Endothelial cell of umbilical vein (primary cell): ENCODE data around the gene PSTPIP1. TPM values are rescaled to one million over a fixed set of nuclear protein-coding genes. Genes with fewer than 3 reads are reported as not detected.

Source experiments
- BruUV-seq: library from RNA; stranded (reverse); fragments of 400-500 nt; replicated peaks from 2 replicates; lab custom pipeline; 2021; lab: Mats Ljungman, UMichigan
- CTCF ChIA-PET: fragments of 300-600, 350-600 bp; sonication (Branson Sonifier 250); formaldehyde crosslinking; loops from one replicate; lab custom pipeline; 2021; ENCODE audit warnings: antibody characterized with exemption, inconsistent platforms; lab: Charles Lee
- POLR2A ChIA-PET: fragments of 300-600, 350-600 bp; sonication (Branson Sonifier 250); formaldehyde crosslinking; loops from one replicate; lab custom pipeline; 2021; ENCODE audit warnings: antibody characterized with exemption, inconsistent platforms; lab: Charles Lee
- DNase-seq: peaks from one replicate; pipeline ENCODE4 v3.0.0-alpha.2; 2011; ENCODE audit warnings: low read depth, low spot score
- FAIRE-seq: peaks from 2 replicates; lab custom pipeline; 2011; peaks lifted over from hg19 to GRCh38; lab: Jason Lieb, UNC
- H2AFZ ChIP-seq: 2 replicates; pipeline ENCODE4 v1.6.0; 2012; ENCODE audit warnings: low read depth, low read length, control low read depth, inconsistent platforms
- H3K27ac ChIP-seq: 2 replicates; pipeline ENCODE4 v1.5.1; 2011; ENCODE audit warnings: low read depth, mild to moderate bottlenecking, control low read depth, low read length, moderate library complexity; ENCODE audit not compliant: insufficient read depth
- H3K27me3 ChIP-seq, 2 experiments: 2 replicates each; pipeline versions ENCODE4 v1.6.0 to v1.6.1; 2011; ENCODE audit warnings: low read length in 2 of 2, mixed read lengths in 1 of 2; ENCODE audit not compliant: control insufficient read depth in 2 of 2, insufficient read depth in 2 of 2
- H3K36me3 ChIP-seq, 2 experiments: 2 replicates in 1 of 2; 3 replicates in 1 of 2; pipeline ENCODE4 v1.5.1; 2011; ENCODE audit warnings: low read length in 2 of 2, mild to moderate bottlenecking in 1 of 2, moderate library complexity in 1 of 2; ENCODE audit not compliant: control insufficient read depth in 2 of 2, insufficient read depth in 2 of 2; ENCODE audit errors: extremely low read depth in 1 of 2
- H3K4me1 ChIP-seq: 3 replicates; pipeline ENCODE4 v1.5.1; 2011; ENCODE audit warnings: mild to moderate bottlenecking, low read length; ENCODE audit not compliant: control insufficient read depth, insufficient read depth; ENCODE audit errors: extremely low read depth
- H3K4me2 ChIP-seq: 2 replicates; pipeline ENCODE4 v1.6.1; 2011; ENCODE audit warnings: low read length, control low read depth, mixed read lengths; ENCODE audit not compliant: insufficient read depth
- H3K4me3 ChIP-seq, 3 experiments: fragments of 200-600 bp in 1 of 3; sonication (generic), shearing (Covaris generic) in 1 of 3; replicated peaks in 1 of 3; 2 replicates each; pipeline ENCODE4 v1.5.1; 2011 to 2016; ENCODE audit warnings: control low read depth in 3 of 3, low read length in 3 of 3, mild to moderate bottlenecking in 2 of 3, inconsistent platforms in 1 of 3, low read depth in 1 of 3, moderate library complexity in 1 of 3; ENCODE audit not compliant: insufficient read depth in 1 of 3
- H3K79me2 ChIP-seq: 2 replicates; pipeline ENCODE4 v1.6.0; 2012; ENCODE audit warnings: low read length, inconsistent platforms; ENCODE audit not compliant: control insufficient read depth, insufficient read depth
- H3K9ac ChIP-seq: replicated peaks from 2 replicates; pipeline ENCODE3; 2011; ENCODE audit warnings: low read length, control low read depth; ENCODE audit not compliant: insufficient read depth; ENCODE audit errors: extremely low read depth
- H3K9me1 ChIP-seq: replicated peaks from 3 replicates; pipeline ENCODE4 v1.6.0; 2011; ENCODE audit warnings: mild to moderate bottlenecking, low read length; ENCODE audit not compliant: control insufficient read depth, insufficient read depth; ENCODE audit errors: extremely low read depth
- H3K9me3 ChIP-seq: replicated peaks from 2 replicates; pipeline ENCODE4 v1.5.1; 2012; ENCODE audit warnings: low read length, inconsistent platforms; ENCODE audit not compliant: control insufficient read depth, insufficient read depth
- H4K20me1 ChIP-seq: replicated peaks from 2 replicates; pipeline ENCODE3; 2011; ENCODE audit warnings: mild to moderate bottlenecking, low read length; ENCODE audit not compliant: control insufficient read depth, insufficient read depth; ENCODE audit errors: extremely low read depth
- EZH2 ChIP-seq: IDR thresholded peaks from 2 replicates; pipeline ENCODE4 v1.6.1; 2012; ENCODE audit warnings: borderline replicate concordance, low read depth, mild to moderate bottlenecking, moderate library complexity, low read length, inconsistent platforms; ENCODE audit not compliant: severe bottlenecking
- FOS ChIP-seq: IDR thresholded peaks from 2 replicates; pipeline ENCODE4 v1.6.1; 2011; ENCODE audit warnings: mild to moderate bottlenecking, low read length, moderate library complexity, borderline replicate concordance; ENCODE audit not compliant: insufficient read depth
- GATA2 ChIP-seq: IDR thresholded peaks from 2 replicates; pipeline ENCODE4 v1.7.0; 2011; ENCODE audit warnings: low read depth, mild to moderate bottlenecking, moderate library complexity, mixed read lengths, low read length; ENCODE audit not compliant: insufficient read length, insufficient read depth
- JUN ChIP-seq: IDR thresholded peaks from 2 replicates; pipeline ENCODE4 v1.6.1; 2011; ENCODE audit warnings: borderline replicate concordance, low read depth; ENCODE audit not compliant: insufficient read length, insufficient read depth
- MAX ChIP-seq: IDR thresholded peaks from 2 replicates; pipeline ENCODE4 v1.6.1; 2011; ENCODE audit not compliant: insufficient read depth, insufficient read length
- MYC ChIP-seq: IDR thresholded peaks from one replicate; pipeline ENCODE4 v1.6.1; 2011; ENCODE audit warnings: mild to moderate bottlenecking, low read depth, low read length
- POLR2A ChIP-seq: IDR thresholded peaks from 2 replicates; pipeline ENCODE4 v1.6.1; 2012; ENCODE audit warnings: low read depth, mild to moderate bottlenecking, control low read depth, low read length
- POLR2AphosphoS5 ChIP-seq: IDR thresholded peaks from 2 replicates; pipeline ENCODE4 v1.6.1; 2012; ENCODE audit warnings: low read depth, mild to moderate bottlenecking, control low read depth, low read length, moderate library complexity; ENCODE audit not compliant: insufficient read depth
- dilution Hi-C: fragments of 300-500 bp; cut with MboI; formaldehyde crosslinking; loops from one replicate; pipeline ENCODE4 v1.15.0; 2019; ENCODE audit warnings: low sequenced_read_pairs; ENCODE audit not compliant: extremely low pct_ligation_motif_present
- intact Hi-C: fragments of 100-400 bp; cut with micrococcal nuclease; formaldehyde crosslinking; loops from one replicate; pipeline ENCODE4 v1.10.0; 2022
- polyA plus RNA-seq, 4 experiments: library from polyadenylated mRNA; depleted of rRNA in 3 of 4; stranded (reverse) in 3 of 4; unstranded in 1 of 4; fragments of >200 nt; gene quantifications; 2 replicates each; pipeline versions ENCODE4 v1.2.1 to v1.2.3, GENCODE V29; 2011 to 2012; ENCODE audit warnings: missing spikeins in 1 of 4
- total RNA-seq: library from RNA; stranded (reverse); gene quantifications from 2 replicates; pipeline ENCODE4 v1.2.3, GENCODE V29; 2021
- TF ChIP-seq, protein P1 (sequence below), 2 donors: IDR thresholded peaks; 1 replicate in 1 of 2; 2 replicates in 1 of 2; pipeline ENCODE4 v1.5.1; 2011; ENCODE audit warnings: low read length in 2 of 2, mild to moderate bottlenecking in 2 of 2, moderate library complexity in 2 of 2, control low read depth in 1 of 2, inconsistent platforms in 1 of 2, low read depth in 1 of 2; ENCODE audit not compliant: insufficient read depth in 1 of 2; ENCODE audit errors: extremely low read depth in 1 of 2

PSTPIP1 gene
- total and polyA plus RNA-seq, 2 donors (not counting 3 experiments of a cell fraction or from before 2014, with no cell fraction given) = not detected

- no peaks in the 10 kb centered on the region for H3K9me3 ChIP-seq
- H2AFZ ChIP-seq = no peak overlapping the region
- no peaks in the 10 kb centered on the region for H3K27me3 ChIP-seq
- intact Hi-C loops (no loop called here), dilution Hi-C loops (no loop called here)
- H4K20me1 ChIP-seq = no peaks in the 10 kb centered on the region
- H3K79me2 ChIP-seq = no peaks in the 10 kb centered on the region
- H3K4me2 ChIP-seq = no peak overlapping the region
- POLR2A ChIA-PET = no interaction called here
- peaks cover 0 to 2% of the 10 kb centered on the region in 2 experiments for H3K36me3 ChIP-seq
- H3K9me1 ChIP-seq = no peaks in the 10 kb centered on the region
- DNase-seq (no peak), FAIRE-seq (no peak)
- CTCF ChIA-PET = interaction anchor here (1.2 to 3.3 kb wide), 4 partner anchors 9 to 511 kb away, joined by 3 to 14 read pairs (median 8); no protein-coding TSS in a partner anchor
- no TSS peak for BruUV-seq
- H3K4me3 ChIP-seq = no peak overlapping the region
- TF ChIP-seq POLR2A = no peak
- no peak for TF ChIP-seq MAX
- TF ChIP-seq, protein P1, sequence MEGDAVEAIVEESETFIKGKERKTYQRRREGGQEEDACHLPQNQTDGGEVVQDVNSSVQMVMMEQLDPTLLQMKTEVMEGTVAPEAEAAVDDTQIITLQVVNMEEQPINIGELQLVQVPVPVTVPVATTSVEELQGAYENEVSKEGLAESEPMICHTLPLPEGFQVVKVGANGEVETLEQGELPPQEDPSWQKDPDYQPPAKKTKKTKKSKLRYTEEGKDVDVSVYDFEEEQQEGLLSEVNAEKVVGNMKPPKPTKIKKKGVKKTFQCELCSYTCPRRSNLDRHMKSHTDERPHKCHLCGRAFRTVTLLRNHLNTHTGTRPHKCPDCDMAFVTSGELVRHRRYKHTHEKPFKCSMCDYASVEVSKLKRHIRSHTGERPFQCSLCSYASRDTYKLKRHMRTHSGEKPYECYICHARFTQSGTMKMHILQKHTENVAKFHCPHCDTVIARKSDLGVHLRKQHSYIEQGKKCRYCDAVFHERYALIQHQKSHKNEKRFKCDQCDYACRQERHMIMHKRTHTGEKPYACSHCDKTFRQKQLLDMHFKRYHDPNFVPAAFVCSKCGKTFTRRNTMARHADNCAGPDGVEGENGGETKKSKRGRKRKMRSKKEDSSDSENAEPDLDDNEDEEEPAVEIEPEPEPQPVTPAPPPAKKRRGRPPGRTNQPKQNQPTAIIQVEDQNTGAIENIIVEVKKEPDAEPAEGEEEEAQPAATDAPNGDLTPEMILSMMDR (IDR thresholded peaks at IDR 0.05; ENCODE audit: extremely low read depth in 1 of 2, insufficient read depth in 1 of 2, low read depth in 1 of 2, low read length in 2 of 2) = no peak
- no peak for TF ChIP-seq EZH2
- no peak for TF ChIP-seq JUN
- no peak for TF ChIP-seq GATA2
- no peak for TF ChIP-seq POLR2AphosphoS5
- TF ChIP-seq MYC = no peak
- TF ChIP-seq FOS = no peak
- no peak overlapping the region for H3K9ac ChIP-seq
- no peak overlapping the region for H3K27ac ChIP-seq
- peaks cover 3% of the 10 kb centered on the region for H3K4me1 ChIP-seq
Measured at GRCh38 chr15:77032052-77032646, 37.2 kb downstream of the PSTPIP1 start.
